Activated effector memory CD4-positive, alpha-beta T cell treated with anti-CD3 and anti-CD28 coated beads, Interleukin-2, amount 50 U/mL, for 16 hours (primary cell): ENCODE measurements around the gene RIBC2.
A peak's percentile ranks its signal among the peaks of the same experiment; 100 is the strongest.
"Not testable (repeated sequence)": the region's sequence is repeated elsewhere in the genome, so short reads cannot be mapped to it uniquely, and the experiment has no call there.

Experiments used
- DNase-seq: peaks from one replicate; pipeline ENCODE4 v3.0.0-alpha.2; 2020

The RIBC2 gene

GRCh38 chr22:45425531-45426265 is 12.2 kb downstream of the RIBC2 start:
- DNase-seq = peak; percentile 45

- DNase-seq = peak; percentile 52
These were observed 12.9 kb downstream of the RIBC2 start for GRCh38 chr22:45426387-45426786.

- DNase-seq = no peak
These were observed 13.6 kb downstream of the RIBC2 start for GRCh38 chr22:45427114-45427513.

- peak; percentile 52 for DNase-seq
These were observed 15.2 kb downstream of the RIBC2 start for GRCh38 chr22:45428391-45429385.

GRCh38 chr22:45429424-45429823 is 15.9 kb downstream of the RIBC2 start:
- peak; percentile 24 for DNase-seq

GRCh38 chr22:45429981-45430775 is 16.7 kb downstream of the RIBC2 start:
- DNase-seq = peak; percentile 59

- DNase-seq = peak; percentile 21
These were observed 17.4 kb downstream of the RIBC2 start for GRCh38 chr22:45430871-45431270.

- DNase-seq = no peak
These were observed 21.5 kb downstream of the RIBC2 start for GRCh38 chr22:45434981-45435380.

- DNase-seq = peak; percentile 92
These were observed 22.1 kb downstream of the RIBC2 start for GRCh38 chr22:45435544-45436139.

GRCh38 chr22:45436871-45437517 is 23.5 kb downstream of the RIBC2 start:
- not testable (repeated sequence) for DNase-seq

GRCh38 chr22:45438336-45438735 is 24.8 kb downstream of the RIBC2 start:
- no peak for DNase-seq

GRCh38 chr22:45440688-45441087 is 27.2 kb downstream of the RIBC2 start:
- DNase-seq = not testable (repeated sequence)

- DNase-seq = peak; percentile 66
These were observed 27.6 kb downstream of the RIBC2 start for GRCh38 chr22:45441138-45441537.

- DNase-seq = no peak
These were observed 28.6 kb downstream of the RIBC2 start for GRCh38 chr22:45442116-45442515.

GRCh38 chr22:45444168-45444567 is 30.7 kb downstream of the RIBC2 start:
- no peak for DNase-seq

GRCh38 chr22:45445031-45445710 is 31.7 kb downstream of the RIBC2 start:
- no peak for DNase-seq

- no peak for DNase-seq
These were observed 32.7 kb downstream of the RIBC2 start for GRCh38 chr22:45446216-45446615.

GRCh38 chr22:45447596-45447995 is 34.1 kb downstream of the RIBC2 start:
- not testable (repeated sequence) for DNase-seq

GRCh38 chr22:45448431-45448830 is 34.9 kb downstream of the RIBC2 start:
- no peak for DNase-seq

- not testable (repeated sequence) for DNase-seq
These were observed 35.9 kb downstream of the RIBC2 start for GRCh38 chr22:45449442-45449841.

- DNase-seq = no peak
These were observed 36.8 kb downstream of the RIBC2 start for GRCh38 chr22:45450101-45450785.
